Measurements from ENCODE around the gene KCNQ4.

DNA sequence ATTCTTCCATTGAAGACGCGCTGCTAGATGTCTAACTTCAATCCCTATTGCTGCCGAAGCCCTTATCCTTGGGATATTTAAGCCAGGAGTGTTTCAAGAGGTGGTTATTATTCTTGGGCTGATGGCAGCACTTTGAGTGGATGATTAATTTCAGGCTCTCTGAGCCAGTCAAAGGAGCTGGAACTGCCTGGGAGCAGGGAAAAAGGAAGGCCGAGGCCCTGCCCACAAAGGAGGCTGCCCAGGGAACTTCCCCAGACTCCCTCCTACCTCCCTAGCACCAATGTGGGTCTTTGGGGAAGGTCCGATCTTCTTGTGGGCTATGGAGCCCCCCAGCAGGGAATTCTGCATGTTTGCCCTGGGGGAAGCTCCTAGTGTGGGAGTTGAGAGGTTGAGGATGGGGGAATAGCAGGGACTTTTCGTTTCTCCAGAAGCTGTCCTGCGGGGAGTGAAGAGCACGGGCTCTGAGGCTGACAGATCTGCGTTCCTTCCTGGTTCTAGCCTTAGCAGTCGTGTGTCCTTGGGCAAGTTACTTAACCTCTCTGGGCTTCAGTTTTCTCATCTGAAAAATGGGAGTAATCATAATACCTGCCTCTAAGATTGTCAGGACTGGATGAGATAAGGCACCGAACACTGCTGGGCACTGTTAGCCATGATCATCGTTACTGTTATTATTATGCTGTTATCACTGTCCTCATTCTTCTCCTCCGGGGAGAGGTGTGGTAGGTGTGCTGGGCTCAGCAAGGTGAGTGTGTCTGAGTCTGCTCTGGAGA is 6.3 kb downstream of the KCNQ4 start:
- TF ChIP-seq EZH2 (IDR thresholded peaks at IDR 0.05; ENCODE audit: low read depth, unreplicated experiment) (no peak), STAT1 (IDR thresholded peaks at IDR 0.05; ENCODE audit: unreplicated experiment) (no peak), NANOG (IDR thresholded peaks at IDR 0.05; ENCODE audit: borderline replicate concordance) (no peak), POLR2AphosphoS5 (IDR thresholded peaks at IDR 0.05; ENCODE audit: low read depth) (no peak), ETS1 (IDR thresholded peaks at IDR 0.05) (no peak), EZH2phosphoT487 (IDR thresholded peaks at IDR 0.05; ENCODE audit: unreplicated experiment) (no peak), ZNF114 (CRISPR knock-in tag; IDR thresholded peaks at IDR 0.05) (no peak), CREB1 (CRISPR knock-in tag; IDR thresholded peaks at IDR 0.05; ENCODE audit: low read depth) (no peak), JUNB (IDR thresholded peaks at IDR 0.05; ENCODE audit: unreplicated experiment) (no peak), ZNF331 (CRISPR knock-in tag; IDR thresholded peaks at IDR 0.05; ENCODE audit: low read depth) (no peak)
- TF ChIP-seq, protein P1, sequence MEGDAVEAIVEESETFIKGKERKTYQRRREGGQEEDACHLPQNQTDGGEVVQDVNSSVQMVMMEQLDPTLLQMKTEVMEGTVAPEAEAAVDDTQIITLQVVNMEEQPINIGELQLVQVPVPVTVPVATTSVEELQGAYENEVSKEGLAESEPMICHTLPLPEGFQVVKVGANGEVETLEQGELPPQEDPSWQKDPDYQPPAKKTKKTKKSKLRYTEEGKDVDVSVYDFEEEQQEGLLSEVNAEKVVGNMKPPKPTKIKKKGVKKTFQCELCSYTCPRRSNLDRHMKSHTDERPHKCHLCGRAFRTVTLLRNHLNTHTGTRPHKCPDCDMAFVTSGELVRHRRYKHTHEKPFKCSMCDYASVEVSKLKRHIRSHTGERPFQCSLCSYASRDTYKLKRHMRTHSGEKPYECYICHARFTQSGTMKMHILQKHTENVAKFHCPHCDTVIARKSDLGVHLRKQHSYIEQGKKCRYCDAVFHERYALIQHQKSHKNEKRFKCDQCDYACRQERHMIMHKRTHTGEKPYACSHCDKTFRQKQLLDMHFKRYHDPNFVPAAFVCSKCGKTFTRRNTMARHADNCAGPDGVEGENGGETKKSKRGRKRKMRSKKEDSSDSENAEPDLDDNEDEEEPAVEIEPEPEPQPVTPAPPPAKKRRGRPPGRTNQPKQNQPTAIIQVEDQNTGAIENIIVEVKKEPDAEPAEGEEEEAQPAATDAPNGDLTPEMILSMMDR (conservative IDR thresholded peaks at IDR 0.05; ENCODE audit: low read depth in 2 of 2): no peak
- TF ChIP-seq, protein P2, sequence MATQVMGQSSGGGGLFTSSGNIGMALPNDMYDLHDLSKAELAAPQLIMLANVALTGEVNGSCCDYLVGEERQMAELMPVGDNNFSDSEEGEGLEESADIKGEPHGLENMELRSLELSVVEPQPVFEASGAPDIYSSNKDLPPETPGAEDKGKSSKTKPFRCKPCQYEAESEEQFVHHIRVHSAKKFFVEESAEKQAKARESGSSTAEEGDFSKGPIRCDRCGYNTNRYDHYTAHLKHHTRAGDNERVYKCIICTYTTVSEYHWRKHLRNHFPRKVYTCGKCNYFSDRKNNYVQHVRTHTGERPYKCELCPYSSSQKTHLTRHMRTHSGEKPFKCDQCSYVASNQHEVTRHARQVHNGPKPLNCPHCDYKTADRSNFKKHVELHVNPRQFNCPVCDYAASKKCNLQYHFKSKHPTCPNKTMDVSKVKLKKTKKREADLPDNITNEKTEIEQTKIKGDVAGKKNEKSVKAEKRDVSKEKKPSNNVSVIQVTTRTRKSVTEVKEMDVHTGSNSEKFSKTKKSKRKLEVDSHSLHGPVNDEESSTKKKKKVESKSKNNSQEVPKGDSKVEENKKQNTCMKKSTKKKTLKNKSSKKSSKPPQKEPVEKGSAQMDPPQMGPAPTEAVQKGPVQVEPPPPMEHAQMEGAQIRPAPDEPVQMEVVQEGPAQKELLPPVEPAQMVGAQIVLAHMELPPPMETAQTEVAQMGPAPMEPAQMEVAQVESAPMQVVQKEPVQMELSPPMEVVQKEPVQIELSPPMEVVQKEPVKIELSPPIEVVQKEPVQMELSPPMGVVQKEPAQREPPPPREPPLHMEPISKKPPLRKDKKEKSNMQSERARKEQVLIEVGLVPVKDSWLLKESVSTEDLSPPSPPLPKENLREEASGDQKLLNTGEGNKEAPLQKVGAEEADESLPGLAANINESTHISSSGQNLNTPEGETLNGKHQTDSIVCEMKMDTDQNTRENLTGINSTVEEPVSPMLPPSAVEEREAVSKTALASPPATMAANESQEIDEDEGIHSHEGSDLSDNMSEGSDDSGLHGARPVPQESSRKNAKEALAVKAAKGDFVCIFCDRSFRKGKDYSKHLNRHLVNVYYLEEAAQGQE (IDR thresholded peaks at IDR 0.05; ENCODE audit: unreplicated experiment): no peak
- TF ChIP-seq, protein P3, sequence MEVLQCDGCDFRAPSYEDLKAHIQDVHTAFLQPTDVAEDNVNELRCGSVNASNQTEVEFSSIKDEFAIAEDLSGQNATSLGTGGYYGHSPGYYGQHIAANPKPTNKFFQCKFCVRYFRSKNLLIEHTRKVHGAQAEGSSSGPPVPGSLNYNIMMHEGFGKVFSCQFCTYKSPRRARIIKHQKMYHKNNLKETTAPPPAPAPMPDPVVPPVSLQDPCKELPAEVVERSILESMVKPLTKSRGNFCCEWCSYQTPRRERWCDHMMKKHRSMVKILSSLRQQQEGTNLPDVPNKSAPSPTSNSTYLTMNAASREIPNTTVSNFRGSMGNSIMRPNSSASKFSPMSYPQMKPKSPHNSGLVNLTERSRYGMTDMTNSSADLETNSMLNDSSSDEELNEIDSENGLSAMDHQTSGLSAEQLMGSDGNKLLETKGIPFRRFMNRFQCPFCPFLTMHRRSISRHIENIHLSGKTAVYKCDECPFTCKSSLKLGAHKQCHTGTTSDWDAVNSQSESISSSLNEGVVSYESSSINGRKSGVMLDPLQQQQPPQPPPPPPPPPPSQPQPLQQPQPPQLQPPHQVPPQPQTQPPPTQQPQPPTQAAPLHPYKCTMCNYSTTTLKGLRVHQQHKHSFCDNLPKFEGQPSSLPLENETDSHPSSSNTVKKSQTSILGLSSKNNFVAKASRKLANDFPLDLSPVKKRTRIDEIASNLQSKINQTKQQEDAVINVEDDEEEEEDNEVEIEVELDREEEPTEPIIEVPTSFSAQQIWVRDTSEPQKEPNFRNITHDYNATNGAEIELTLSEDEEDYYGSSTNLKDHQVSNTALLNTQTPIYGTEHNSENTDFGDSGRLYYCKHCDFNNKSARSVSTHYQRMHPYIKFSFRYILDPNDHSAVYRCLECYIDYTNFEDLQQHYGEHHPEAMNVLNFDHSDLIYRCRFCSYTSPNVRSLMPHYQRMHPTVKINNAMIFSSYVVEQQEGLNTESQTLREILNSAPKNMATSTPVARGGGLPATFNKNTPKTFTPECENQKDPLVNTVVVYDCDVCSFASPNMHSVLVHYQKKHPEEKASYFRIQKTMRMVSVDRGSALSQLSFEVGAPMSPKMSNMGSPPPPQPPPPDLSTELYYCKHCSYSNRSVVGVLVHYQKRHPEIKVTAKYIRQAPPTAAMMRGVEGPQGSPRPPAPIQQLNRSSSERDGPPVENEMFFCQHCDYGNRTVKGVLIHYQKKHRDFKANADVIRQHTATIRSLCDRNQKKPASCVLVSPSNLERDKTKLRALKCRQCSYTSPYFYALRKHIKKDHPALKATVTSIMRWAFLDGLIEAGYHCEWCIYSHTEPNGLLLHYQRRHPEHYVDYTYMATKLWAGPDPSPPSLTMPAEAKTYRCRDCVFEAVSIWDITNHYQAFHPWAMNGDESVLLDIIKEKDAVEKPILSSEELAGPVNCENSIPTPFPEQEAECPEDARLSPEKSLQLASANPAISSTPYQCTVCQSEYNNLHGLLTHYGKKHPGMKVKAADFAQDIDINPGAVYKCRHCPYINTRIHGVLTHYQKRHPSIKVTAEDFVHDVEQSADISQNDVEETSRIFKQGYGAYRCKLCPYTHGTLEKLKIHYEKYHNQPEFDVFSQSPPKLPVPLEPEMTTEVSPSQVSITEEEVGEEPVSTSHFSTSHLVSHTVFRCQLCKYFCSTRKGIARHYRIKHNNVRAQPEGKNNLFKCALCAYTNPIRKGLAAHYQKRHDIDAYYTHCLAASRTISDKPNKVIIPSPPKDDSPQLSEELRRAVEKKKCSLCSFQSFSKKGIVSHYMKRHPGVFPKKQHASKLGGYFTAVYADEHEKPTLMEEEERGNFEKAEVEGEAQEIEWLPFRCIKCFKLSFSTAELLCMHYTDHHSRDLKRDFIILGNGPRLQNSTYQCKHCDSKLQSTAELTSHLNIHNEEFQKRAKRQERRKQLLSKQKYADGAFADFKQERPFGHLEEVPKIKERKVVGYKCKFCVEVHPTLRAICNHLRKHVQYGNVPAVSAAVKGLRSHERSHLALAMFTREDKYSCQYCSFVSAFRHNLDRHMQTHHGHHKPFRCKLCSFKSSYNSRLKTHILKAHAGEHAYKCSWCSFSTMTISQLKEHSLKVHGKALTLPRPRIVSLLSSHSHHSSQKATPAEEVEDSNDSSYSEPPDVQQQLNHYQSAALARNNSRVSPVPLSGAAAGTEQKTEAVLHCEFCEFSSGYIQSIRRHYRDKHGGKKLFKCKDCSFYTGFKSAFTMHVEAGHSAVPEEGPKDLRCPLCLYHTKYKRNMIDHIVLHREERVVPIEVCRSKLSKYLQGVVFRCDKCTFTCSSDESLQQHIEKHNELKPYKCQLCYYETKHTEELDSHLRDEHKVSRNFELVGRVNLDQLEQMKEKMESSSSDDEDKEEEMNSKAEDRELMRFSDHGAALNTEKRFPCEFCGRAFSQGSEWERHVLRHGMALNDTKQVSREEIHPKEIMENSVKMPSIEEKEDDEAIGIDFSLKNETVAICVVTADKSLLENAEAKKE (CRISPR knock-in tag; IDR thresholded peaks at IDR 0.05): no peak

Measured in GM23338 (cell line).